GM19023 (cell line): Measurements from ENCODE around the gene FAM163B.
"Not testable (repeated sequence)": the region's sequence is repeated elsewhere in the genome, so short reads cannot be mapped to it uniquely, and the experiment has no call there.

Experiments
- ATAC-seq: cut with Tn5 transposase; IDR thresholded peaks from one replicate; pipeline ENCODE4 v1.9.1; 2021; ENCODE audit warnings: mild to moderate bottlenecking, moderate library complexity; ENCODE audit not compliant: unreplicated experiment

The FAM163B gene

DNA sequence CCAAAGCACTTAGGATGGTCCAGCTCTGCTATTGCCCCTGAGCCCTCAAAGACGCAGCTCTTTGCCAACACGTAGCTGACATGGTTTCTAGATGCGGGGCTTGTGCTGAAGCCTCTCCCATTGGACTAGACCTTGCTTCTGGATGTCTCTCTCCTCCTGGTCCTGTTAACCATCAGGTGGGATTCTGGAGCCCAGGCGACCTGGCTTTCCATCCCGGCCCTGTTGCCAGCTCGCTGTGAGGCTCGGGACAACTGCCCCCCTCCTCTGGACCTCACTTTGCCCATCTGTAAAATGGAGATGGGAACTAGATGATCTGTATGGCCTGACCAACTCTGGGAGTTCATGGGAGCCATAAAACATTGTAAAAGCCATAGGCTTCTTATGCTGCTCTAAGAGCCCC is 31.0 kb upstream of the FAM163B start:
- ATAC-seq: no peak

DNA sequence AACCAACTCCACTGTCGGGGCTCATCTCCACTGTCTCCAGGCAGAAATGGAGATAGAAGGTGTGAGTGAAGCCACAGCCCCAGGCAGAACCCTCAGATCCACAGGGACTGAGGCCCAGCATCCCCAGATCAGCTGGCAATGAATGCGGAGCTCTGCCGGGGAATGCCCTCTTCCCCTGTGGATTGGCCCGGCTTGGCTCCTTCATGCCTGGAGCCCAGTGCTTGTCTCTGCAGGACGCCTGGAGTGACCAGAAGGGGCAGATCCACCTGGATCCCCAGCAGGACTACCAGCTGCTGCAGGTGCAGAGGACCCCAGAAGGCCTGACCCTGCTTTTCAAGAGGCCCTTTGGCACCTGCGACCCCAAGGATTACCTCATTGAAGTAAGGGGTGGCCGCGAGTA is 30.4 kb upstream of the FAM163B start:
- no peak for ATAC-seq

DNA sequence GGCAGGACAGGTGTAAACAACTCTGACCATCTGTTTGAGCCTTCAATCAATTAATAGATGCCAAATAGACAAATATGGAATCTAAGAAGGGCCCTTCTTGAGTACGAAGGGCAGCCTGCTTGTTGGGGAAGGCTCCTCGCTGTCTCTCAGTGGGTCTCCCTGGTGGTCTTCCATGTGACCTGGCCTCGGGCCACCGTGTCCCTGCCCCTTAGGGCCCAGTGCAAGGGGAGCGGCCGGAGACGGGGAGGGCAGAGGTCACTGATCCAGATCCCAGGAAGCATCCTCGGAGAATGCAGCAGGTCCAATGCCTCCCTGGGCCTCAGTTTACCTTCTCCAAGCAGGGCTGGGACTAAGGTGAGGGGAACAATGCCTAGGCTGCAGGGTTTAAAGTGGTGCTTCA is 29.5 kb upstream of the FAM163B start:
- no peak for ATAC-seq

DNA sequence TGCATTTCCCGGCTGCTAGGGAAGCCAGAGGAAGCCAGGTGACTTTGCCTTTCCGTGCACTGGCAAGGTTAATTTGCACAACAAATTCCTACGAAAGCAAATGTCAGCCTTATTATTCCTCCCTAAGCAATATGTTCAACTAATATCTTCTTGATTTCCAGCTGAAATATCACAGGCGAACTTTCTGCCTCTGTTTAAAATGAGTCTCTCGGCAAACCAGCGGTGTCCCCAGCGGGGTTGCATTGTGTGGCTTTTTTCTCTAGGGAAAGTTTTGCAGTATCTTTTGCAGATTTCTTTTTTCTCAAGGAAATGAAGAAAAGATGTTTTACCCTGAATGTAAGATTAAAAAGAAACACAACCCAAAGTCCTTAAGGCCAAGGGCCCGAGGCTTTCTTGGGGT is 28.9 kb upstream of the FAM163B start:
- ATAC-seq: no peak

DNA sequence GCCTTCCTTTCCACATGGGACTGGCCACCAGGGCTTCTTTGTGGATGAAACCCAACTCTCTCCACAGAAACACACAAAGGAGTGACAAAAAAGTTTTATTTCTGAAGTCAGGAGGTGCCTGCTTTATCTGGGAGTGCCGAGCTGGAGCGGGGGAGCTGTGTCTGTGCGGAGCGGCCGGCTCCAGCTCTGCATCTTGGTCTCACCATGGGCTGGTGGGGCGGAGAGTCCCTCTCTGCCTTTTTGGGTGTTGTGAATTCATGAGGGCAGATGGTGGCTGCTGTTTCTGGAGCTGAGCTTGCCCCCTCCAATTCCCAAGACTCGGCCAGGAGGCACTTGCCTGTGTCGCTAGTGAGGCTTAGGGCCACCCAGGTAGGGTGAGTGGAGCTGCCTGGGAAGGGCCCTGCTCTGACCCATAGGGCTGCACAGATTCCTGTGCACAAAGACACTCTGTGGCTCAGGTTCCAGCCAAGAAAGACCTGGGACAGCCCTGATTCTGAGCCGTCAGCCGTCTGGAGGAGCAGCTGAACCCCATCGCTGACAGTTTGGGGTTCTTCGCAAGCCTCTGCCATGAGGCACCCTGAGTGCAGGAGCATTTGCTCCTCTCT is 28.4 kb upstream of the FAM163B start:
- ATAC-seq: no peak

DNA sequence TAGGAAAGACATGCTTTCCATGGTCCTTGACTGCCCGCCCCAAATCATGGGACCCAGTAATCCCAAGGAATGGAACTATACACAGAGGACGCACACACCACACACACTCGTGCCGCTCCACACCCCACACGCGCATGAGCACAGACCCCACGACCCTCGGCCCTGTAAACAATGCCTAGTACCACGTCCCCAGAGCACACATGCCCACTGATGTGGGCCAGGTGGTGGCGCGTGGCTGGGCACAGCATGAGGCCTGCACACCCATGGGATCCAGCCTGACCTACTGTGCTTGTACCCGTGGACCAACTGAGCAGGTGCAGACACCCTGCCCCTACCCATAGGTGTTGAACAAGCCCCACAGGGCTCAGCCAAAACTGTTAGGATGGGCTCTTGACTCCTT is 27.7 kb upstream of the FAM163B start:
- no peak for ATAC-seq

DNA sequence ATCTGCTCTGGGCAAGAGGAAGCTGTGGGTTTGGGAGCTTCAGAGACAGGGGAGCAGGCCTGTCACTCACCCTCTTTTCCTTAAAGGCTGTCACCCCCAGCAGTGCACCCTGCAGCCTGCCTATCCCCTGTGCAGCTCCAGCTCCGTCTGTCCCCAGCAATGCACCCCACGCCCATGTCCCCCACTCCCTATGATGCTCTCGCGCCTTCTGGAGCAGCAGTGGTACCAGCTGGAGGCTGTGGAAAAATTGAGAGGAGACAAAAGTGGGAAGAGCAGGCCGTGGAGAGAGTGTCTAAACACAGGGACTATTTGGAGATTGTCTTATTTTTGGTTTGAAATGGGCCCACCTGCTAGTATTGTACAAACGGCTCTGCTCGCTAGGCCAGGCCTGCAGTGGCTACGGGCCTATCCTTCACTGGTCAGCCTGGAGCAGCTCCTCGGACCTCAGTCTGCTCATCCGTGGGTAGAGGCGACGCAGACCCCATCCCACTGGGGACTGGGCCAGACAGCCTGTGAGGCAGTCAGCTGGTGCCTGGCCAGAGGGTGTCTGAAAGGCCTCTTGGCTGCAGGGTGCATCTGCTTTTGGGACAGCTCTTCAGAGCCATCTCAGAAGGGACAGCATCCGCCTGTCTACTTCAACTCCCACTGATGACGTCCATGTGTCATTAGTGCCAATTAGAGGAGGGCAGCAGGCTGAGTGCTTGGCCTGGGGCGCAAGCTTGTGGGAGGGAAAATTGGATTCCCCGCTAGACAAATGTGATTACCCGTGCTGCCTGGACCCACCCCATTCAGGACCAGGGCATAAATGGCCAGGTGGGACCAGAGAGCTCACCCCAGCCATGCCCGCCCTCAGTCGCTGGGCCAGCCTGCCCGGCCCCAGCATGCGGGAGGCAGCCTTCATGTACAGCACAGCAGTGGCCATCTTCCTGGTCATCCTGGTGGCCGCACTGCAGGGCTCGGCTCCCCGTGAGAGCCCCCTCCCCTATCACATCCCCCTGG is 26.6 kb upstream of the FAM163B start, which contains the start of gene DBH:
TSS of gene DBH (plus strand) at position 831 of the 999 bp plus-strand sequence. CDS start at position 840, 9 bp downstream.
- ATAC-seq: no peak

DNA sequence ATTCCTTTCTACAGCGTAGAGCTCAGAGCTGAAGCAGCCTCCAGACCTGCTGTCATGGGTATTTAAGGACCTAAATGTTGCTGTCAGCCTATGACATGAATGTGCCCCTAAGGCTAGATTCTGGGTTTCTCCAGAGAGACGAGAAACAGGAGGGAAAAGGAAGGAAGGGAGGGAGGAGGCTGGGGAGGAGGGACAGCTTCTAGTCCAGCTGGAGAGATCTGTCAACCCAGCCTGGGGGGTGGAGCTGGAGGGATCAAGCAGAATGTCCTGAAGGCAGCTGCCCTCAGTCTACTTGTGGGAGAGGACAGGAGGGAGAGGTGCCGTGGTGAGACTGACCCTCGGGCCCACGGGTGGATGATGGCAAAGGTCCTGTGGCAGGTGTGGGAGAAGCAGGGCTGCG is 25.9 kb upstream of the FAM163B start:
- no peak for ATAC-seq

DNA sequence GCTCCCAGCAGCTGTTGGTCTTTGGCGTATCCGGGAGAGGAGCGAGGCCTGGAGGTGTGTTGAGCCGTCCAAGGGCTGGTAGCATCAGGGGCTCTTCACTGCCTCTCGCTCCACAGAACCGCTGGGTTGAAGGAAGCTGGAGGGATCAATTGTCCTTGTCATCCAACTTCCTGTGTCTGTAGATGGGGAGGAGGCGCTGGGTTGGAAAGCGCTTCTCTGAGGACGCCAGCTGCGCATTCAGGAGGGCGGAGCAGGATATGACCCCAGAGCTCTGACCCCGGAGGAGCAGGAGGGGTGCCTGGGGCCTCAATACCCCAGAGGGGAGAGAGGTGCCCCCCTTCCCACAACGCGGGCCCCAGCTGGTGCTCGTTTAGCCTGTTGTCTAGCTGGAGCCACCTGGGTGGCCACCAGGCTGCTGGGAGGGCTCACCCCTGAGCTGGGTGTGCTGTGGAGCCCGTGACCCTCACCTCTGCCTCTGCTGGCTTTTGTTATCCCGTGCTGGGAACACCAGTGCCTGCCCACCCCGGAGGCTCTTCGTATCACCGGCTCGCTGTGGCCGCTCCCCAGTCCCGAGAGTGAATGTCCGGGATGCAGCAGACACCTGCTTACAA is 25.0 kb upstream of the FAM163B start:
- ATAC-seq: no peak

DNA sequence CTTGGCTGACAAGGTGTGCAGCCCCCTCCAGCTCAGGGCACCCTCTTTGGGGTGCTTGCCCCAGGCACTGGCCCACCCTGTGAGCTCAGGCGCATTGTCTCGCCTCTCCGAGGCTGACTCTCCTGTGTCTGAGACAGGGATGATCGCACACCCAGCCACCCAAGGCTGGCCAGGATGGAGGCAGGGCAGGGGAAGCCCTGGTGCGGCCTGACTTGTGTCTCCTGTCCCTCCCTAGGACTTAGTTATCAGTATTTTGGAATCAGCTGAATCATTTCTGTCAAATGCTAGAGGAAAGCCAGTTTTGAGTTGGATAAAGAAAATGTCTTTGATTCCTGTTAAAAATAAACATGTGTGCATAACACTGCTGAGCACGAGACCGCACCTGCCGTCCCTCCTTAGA is 24.5 kb upstream of the FAM163B start:
- ATAC-seq: no peak

DNA sequence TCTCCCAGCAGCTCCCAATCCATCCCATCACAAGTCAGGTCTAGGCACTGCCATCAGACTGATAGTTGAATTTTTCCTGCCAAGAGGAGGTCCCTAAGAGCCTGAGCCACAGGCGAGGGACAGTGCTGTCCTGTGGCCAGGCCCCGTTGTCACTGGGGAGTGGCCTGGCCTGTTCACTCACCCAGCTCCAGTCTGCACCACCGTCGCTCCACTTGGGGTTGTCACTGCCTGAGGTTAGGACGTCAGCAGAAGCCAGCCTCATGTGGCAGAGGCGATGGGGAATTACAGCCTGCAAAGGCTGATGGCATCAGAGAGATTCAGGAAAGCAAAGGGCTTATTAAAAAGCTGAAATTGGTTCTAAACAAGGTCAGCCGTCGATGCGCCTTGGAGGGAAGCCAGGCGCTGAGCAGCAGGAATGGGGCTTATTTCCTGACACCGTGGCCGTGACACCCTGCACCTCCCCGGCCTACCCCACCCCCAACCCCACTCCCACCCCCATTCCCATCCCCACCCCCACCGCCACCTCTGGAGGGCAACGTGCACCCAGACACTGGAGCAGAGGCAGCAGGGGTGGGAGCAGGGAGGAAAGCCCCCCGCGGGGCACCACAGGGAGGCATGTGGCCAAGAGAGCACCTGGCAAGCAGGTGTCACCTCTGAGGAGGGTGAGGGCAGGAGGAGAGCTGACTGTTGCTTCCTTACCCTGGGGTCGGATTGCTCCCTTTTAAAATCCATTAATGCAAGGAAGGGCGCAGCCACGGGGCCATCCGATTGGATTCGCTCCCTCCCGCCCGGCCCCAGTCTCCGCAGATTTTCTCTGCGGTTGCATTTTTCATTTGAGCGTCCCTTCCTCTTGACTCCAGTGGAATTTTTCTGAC is 23.9 kb upstream of the FAM163B start:
- ATAC-seq: no peak

DNA sequence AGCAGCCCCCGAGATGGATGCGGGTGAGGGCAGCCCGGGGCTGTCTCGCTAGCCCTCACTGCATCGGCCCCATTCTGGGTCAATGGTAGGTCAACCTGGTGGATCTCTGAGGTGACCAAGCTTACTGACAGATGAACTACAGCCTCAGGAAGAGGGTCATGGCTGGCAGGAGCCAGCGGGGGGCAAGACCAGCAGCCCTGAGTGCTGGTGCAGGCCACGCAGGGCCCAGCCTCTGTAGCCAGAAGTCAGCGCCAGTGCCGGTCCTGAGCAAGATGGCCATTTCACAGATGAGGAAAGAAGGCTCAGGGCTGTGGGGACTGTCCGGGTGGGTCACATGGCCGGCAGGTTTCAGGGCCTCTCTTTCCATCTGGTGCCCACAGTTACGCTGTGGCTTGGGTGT is 21.9 kb upstream of the FAM163B start:
- ATAC-seq: no peak

DNA sequence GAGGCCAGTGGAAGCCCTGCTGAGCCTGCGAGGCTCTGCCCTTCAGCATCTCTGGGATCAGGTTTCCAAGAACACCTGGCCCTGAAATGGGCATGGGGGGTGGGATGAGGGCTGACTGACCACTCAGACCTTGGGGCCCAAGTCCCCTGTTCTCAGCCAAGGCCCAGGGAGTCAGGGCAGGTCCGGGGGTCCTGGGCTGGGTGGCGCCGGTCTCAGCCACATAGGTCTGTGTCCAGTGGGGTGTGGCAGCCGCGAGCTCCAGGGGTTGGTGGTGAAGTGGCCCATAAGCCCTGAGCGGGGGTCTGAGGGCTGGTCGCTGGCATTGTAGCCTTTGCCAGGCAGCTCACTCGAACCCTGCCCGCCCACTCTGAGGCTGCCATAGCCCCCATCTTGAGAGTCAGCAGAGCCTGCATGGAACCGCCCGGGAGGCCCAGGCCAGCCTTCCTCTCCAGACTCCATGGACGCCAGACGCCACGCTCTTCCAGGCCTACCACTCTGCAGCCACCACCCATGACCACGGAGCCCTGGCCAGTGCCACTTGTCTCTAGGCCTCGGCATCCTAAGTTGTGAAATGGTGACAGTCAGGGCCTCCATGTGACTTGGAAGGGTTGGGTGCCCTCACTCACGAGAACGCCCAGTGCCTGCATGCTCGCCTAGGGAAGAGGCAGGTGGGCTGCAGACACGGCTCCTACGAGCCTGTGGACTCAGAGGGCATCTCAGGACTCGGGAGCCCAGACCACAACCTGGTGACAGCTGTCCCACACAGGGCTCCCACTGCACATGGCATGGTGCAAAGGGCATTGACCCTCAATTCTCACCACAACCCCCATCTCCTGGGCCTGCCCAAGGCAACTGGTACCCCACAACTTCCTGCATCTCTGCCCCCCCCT is 20.3 kb upstream of the FAM163B start:
- ATAC-seq: no peak

DNA sequence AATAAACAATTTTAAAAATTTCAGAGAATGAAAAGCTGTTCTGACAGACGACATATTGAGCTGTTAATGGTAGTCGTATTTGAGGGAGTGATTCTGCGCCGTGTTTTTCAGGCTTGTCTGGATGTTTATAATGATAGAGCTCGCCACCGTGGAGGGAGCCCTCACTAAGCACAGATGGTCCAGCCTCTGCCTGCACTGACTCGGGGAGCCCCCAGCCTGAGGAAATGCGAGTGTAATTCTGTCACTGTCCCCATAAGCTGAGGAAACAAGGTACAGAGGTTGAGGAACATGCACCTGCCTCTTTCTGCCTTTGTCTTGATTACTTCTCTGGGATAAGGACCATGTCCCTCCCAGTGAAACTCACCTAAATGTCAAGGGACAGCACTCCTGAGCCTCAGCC is 19.6 kb upstream of the FAM163B start:
- ATAC-seq: no peak

DNA sequence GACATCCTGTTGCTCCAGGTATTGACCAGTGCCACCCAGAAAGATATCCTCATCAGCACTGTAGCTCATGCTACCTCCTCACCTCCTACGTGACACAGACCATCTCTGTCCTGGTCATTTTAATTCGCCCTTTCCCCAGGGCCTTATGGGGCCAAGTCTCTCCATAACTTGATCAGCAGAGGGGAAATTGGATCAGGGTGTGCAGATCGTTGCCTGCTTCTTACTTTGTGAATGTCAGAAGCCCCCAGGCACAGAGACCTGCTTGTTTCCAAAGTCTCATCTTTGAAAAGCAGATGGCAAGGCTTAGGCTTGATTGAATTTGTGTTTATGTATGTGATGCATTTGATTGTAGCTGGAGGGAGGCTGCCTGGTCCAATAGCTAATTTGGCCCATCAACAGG is 18.2 kb upstream of the FAM163B start:
- no peak for ATAC-seq

DNA sequence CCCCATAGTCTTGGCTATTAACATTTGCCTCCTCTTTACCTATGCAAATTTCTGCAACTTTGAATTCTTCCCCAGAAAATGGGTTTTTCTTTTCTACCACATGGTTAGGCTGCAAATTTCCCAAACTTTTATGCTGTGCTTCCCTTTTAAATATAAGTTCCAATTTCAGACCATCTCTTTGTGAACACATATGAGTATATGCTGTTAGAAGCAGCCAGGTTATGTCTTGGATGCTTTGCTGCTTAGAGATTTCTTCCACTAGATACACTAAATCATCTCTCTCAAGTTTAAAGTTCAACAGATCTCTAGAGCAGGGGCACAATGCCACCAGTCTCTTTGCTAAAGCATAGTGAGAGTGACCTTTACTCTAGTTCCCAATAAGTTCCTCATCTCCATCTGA is 16.8 kb upstream of the FAM163B start:
- ATAC-seq: not testable (repeated sequence)

DNA sequence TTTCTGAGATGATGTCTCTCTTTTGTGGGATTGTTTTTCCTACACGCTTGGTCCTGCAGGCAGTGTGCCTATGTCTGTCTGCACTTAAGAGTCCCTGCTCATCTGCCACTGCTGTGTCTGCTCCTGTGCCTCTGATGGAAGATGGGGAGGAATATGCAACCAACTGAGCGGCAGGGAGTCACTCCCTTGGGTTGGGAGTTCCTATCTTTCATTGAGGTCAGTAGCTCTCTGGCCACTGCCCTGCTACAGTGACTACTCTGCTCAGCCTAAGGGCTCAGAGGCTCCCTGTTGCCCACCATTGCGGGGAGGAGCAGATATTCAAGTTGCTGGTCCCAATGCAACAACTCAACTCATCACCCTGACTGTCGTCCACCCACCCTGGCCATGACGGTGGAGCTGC is 13.4 kb upstream of the FAM163B start:
- no peak for ATAC-seq

DNA sequence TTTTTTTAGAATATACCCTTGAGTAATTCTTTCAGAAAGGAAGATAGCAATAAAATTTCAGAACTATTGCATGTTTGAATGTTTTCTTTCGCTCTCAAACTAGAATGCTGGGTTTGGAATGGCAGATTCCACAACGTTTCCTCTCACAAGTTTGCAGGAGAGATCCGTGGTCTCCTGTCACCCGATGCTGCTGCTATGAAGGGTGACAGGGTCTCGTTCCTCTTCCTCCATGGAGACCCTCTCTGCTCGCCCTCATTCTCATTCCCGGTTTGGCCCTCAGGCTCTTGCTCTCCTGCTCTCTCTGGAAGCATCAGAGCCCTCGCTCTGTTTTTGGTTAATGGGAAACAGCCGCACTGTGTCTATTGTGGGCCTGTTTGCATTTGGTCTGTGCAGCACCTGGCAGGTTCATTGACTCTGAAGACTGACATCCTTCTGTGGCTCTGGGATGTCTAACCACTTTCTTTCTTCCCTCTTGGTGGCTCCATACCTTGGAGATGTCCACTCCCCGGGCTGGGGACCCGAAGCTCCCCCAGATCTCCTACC is 12.6 kb upstream of the FAM163B start:
- no peak for ATAC-seq

DNA sequence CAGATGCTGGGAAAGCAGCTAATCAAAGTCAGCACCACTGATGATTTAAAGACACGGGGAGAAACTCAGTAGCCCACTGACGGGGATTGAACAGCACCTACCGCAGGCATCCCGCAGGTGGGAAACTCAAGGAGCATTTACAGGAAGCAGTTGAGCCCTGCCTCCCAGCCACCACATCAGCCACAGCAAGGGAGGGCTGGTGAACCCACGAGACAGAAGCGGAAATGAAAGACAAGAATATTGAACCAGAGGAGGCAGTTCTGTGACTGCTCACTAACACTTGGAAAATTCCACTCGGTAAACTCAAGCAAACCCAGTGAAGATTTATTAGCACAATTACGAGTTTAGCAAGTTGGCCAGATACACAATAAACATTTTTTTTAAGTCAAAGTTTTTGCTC is 10.6 kb upstream of the FAM163B start:
- no peak for ATAC-seq

DNA sequence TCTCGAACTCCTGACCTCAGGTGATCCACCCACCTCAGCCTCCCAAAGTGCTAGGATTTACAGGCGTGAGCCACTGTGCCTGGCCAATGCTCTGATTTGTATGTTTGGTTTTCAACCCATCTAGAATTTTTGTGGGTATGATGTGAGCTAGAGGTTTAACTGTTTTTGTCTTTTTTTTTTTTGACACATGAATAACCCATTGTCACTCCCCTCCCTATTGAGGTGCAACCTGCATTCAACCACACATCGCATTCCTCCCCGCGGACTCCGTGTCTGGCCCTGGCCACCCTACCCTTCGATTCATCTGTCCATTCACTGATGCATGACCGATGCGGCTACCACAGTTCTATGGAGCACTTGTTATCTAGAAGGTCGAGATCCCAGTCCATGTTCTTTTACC is 9.5 kb upstream of the FAM163B start:
- no peak for ATAC-seq
